ENCODE data around the gene CRTC1. TPM values are rescaled to one million over a fixed set of nuclear protein-coding genes. Genes with fewer than 3 reads are reported as not detected.

CRTC1 gene
- total RNA-seq, 2 donors from 2014 or later = 4.9 to 6.5 TPM

GRCh38 chr19:18781047-18781600 is 97.6 kb downstream of the CRTC1 start:
- Histone ChIP-seq H3K4me1 (peaks cover 9% of the 10 kb centered on the region), H3K36me3 (replicated peaks in 1 of 2; ENCODE audit: insufficient read depth in 1 of 2, low read depth in 2 of 2) (no peaks in the 10 kb centered on the region), H3K9me3 (no peaks in the 10 kb centered on the region), H3K27ac (no peak overlapping the region), H3K4me3 (no peak overlapping the region), H3K27me3 (no peaks in the 10 kb centered on the region)
- 76 to 87% methylated on average over 6 to 13 of the region's 14 CpGs for WGBS, 2 donors
- ATAC-seq (no peak), DNase-seq (no peak)
- no peak for TF ChIP-seq POLR2A (IDR thresholded peaks at IDR 0.05)
- TF ChIP-seq CTCF (IDR thresholded peaks at IDR 0.05) = no peak
- intact Hi-C loops (cut with DNase I) = no loop called here

GRCh38 chr19:18781885-18782527 is 98.5 kb downstream of the CRTC1 start:
- Histone ChIP-seq H3K4me1 (peaks cover 9% of the 10 kb centered on the region), H3K9me3 (no peaks in the 10 kb centered on the region), H3K27me3 (peaks cover 0 to under 1% of the 10 kb centered on the region in 2 donors), H3K36me3 (replicated peaks in 1 of 2; ENCODE audit: insufficient read depth in 1 of 2, low read depth in 2 of 2) (no peaks in the 10 kb centered on the region), H3K27ac (no peak overlapping the region), H3K4me3 (no peak overlapping the region)
- no peak for ATAC-seq
- intact Hi-C loops (cut with DNase I) = no loop called here
- WGBS, 2 donors = 81 to 82% methylated on average over 19 to 20 of the region's 20 CpGs
- DNase-seq = no peak
- TF ChIP-seq POLR2A (IDR thresholded peaks at IDR 0.05) = no peak
- TF ChIP-seq CTCF (IDR thresholded peaks at IDR 0.05) = no peak

DNA sequence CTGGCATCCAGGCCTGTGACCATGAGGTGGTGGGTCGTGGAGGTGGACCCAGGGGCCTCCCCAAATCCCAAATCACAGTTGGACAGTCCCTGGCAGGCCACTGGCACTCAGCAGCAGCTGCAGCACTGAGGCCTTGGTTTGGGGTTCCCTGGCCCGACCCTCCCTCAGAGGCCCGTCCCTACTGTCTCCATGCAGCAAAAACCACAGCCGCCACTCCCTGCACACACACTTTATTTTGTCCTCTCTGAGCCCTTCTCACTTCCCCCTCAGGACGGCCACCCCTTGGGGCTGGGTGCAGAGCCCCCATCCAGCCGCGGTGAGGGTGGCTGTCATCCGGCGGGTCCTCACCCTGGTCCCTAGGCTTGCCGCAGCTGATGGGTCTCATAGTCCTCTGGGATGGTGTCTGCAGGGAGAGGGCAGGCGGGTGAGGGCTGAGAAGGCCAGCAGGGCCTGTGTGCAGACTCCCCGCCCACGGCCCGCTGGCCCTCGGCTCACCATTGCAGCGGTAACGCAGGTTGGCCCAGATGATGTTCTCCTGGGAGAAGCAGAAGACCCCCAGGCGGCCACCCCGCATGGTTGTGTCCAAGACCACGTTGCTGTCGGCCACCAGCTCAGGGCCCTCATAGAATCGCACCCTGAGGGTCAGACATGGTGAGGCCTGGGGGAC is 99.2 kb downstream of the CRTC1 start:
- 87 to 93% methylated on average over 3 to 22 of the region's 22 CpGs for WGBS, 2 donors
- intact Hi-C loops (cut with DNase I) = no loop called here
- no peaks in the 10 kb centered on the region for H3K36me3 ChIP-seq (replicated peaks in 1 of 2; ENCODE audit: insufficient read depth in 1 of 2, low read depth in 2 of 2)
- no peaks in the 10 kb centered on the region for H3K9me3 ChIP-seq
- H3K27ac ChIP-seq = no peak overlapping the region
- peaks cover 11% of the 10 kb centered on the region for H3K4me1 ChIP-seq
- H3K27me3 ChIP-seq = peaks cover 0 to 7% of the 10 kb centered on the region in 2 donors
- ATAC-seq = no peak
- TF ChIP-seq POLR2A (IDR thresholded peaks at IDR 0.05) (no peak), CTCF (IDR thresholded peaks at IDR 0.05) (no peak)
- H3K4me3 ChIP-seq = no peak overlapping the region
- DNase-seq = no peak

GRCh38 chr19:18783958-18784785 is 100.7 kb downstream of the CRTC1 start:
- WGBS, 2 donors = 76 to 93% methylated on average over 8 to 19 of the region's 19 CpGs
- Histone ChIP-seq H3K4me3 (no peak overlapping the region), H3K4me1 (peaks cover 26% of the 10 kb centered on the region), H3K27ac (no peak overlapping the region), H3K36me3 (replicated peaks in 1 of 2; ENCODE audit: insufficient read depth in 1 of 2, low read depth in 2 of 2) (no peaks in the 10 kb centered on the region), H3K27me3 (peaks cover 9 to 22% of the 10 kb centered on the region in 2 donors), H3K9me3 (no peaks in the 10 kb centered on the region)
- TF ChIP-seq POLR2A (IDR thresholded peaks at IDR 0.05) = no peak
- no peak for TF ChIP-seq CTCF (IDR thresholded peaks at IDR 0.05)
- intact Hi-C loops (cut with DNase I) = no loop called here
- ATAC-seq (no peak), DNase-seq (no peak)

Data from body of pancreas (tissue), 4 donors.